ENCODE data around the gene FXR1.

The FXR1 gene

GRCh38 chr3:180913581-180914404 lies 1.3 kb downstream of the FXR1 start:
- H2BK5ac ChIP-seq (ENCODE audit: low read depth, low read length, poor library complexity) = no peak overlapping the region
- no peak overlapping the region for H3K14ac ChIP-seq (ENCODE audit: low read length)
- no peaks in the 10 kb centered on the region for H3K9me3 ChIP-seq (ENCODE audit: insufficient read depth, low read depth, low read length)
- H3K9ac ChIP-seq (ENCODE audit: low read length) = no peak overlapping the region
- peaks cover 4 to 7% of the 10 kb centered on the region in 2 experiments for H3K36me3 ChIP-seq (ENCODE audit: control insufficient read depth in 1 of 2, insufficient read depth in 2 of 2, low read length in 2 of 2)
- no peak overlapping the region for H4K12ac ChIP-seq (ENCODE audit: low read depth, low read length)
- no peak overlapping the region for H4K8ac ChIP-seq (ENCODE audit: low read depth, low read length)
- H3K79me2 ChIP-seq (ENCODE audit: control insufficient read depth, insufficient read depth, low read length, poor library complexity) = peaks cover 18% of the 10 kb centered on the region
- no peak overlapping the region for H2AK5ac ChIP-seq (ENCODE audit: low read length)
- peak in 1 of 2 donors; percentile 0 for DNase-seq
- no peak overlapping the region for H3K27ac ChIP-seq (ENCODE audit: low read depth, low read length)
- H3K18ac ChIP-seq (ENCODE audit: low read length) = no peak overlapping the region
- H3K4ac ChIP-seq (ENCODE audit: low read depth, low read length) = peak overlapping the region; percentile 97
- H3K79me1 ChIP-seq (ENCODE audit: low read length) = peaks cover 10% of the 10 kb centered on the region
- H2BK12ac ChIP-seq (ENCODE audit: low read length) = no peak overlapping the region
- no peak overlapping the region for H3K4me3 ChIP-seq (ENCODE audit: low read depth, low read length)
- peak overlapping the region; percentile 73 for H3K4me2 ChIP-seq (ENCODE audit: low read length)
- H3K27me3 ChIP-seq (ENCODE audit: insufficient read depth, low read length) = no peaks in the 10 kb centered on the region
- no CpG with 5 or more reads among the region's 19 CpGs for WGBS (ENCODE audit: extremely low coverage, insufficient coverage, insufficient read length)
- no peak overlapping the region for H4K91ac ChIP-seq (ENCODE audit: low read depth, low read length)
- peaks cover 0 to 3% of the 10 kb centered on the region in 2 experiments for H3K4me1 ChIP-seq (ENCODE audit: control insufficient read depth in 1 of 2, insufficient read depth in 2 of 2, low read length in 2 of 2)
- no peak overlapping the region for H2BK120ac ChIP-seq (ENCODE audit: insufficient read depth, low read length, poor library complexity)
- no peak overlapping the region for H2AFZ ChIP-seq (ENCODE audit: insufficient read depth, low read length, poor library complexity)
- H3K23ac ChIP-seq (ENCODE audit: low read length) = no peak overlapping the region

GRCh38 chr3:180918542-180918941 lies 6.1 kb downstream of the FXR1 start:
- Histone ChIP-seq H3K79me2 (ENCODE audit: control insufficient read depth, insufficient read depth, low read length, poor library complexity) (peaks cover 17% of the 10 kb centered on the region), H3K9me3 (ENCODE audit: insufficient read depth, low read depth, low read length) (no peaks in the 10 kb centered on the region), H3K4me3 (ENCODE audit: low read depth, low read length) (no peak overlapping the region), H3K4me2 (ENCODE audit: low read length) (no peak overlapping the region), H3K27ac (ENCODE audit: low read depth, low read length) (no peak overlapping the region), H2AK5ac (ENCODE audit: low read length) (no peak overlapping the region), H3K27me3 (ENCODE audit: insufficient read depth, low read length) (no peaks in the 10 kb centered on the region), H3K4ac (ENCODE audit: low read depth, low read length) (peak overlapping the region; percentile 86), H2BK12ac (ENCODE audit: low read length) (no peak overlapping the region), H3K18ac (ENCODE audit: low read length) (no peak overlapping the region), H3K9ac (ENCODE audit: low read length) (no peak overlapping the region), H4K91ac (ENCODE audit: low read depth, low read length) (no peak overlapping the region), H3K36me3 (ENCODE audit: control insufficient read depth in 1 of 2, insufficient read depth in 2 of 2, low read length in 2 of 2) (peaks cover 7 to 11% of the 10 kb centered on the region in 2 experiments), H2AFZ (ENCODE audit: insufficient read depth, low read length, poor library complexity) (no peak overlapping the region), H3K23ac (ENCODE audit: low read length) (no peak overlapping the region), H4K8ac (ENCODE audit: low read depth, low read length) (no peak overlapping the region), H2BK120ac (ENCODE audit: insufficient read depth, low read length, poor library complexity) (no peak overlapping the region), H3K14ac (ENCODE audit: low read length) (no peak overlapping the region), H3K79me1 (ENCODE audit: low read length) (no peaks in the 10 kb centered on the region), H3K4me1 (ENCODE audit: control insufficient read depth in 1 of 2, insufficient read depth in 2 of 2, low read length in 2 of 2) (no peaks in the 10 kb centered on the region), H2BK5ac (ENCODE audit: low read depth, low read length, poor library complexity) (no peak overlapping the region), H4K12ac (ENCODE audit: low read depth, low read length) (no peak overlapping the region)
- WGBS (ENCODE audit: extremely low coverage, insufficient coverage, insufficient read length) = no CpG with 5 or more reads among the region's 1 CpG
- no peak for DNase-seq

GRCh38 chr3:180922242-180922641 lies 9.8 kb downstream of the FXR1 start:
- Histone ChIP-seq H3K4me2 (ENCODE audit: low read length) (no peak overlapping the region), H3K23ac (ENCODE audit: low read length) (no peak overlapping the region), H2BK12ac (ENCODE audit: low read length) (no peak overlapping the region), H3K27ac (ENCODE audit: low read depth, low read length) (no peak overlapping the region), H2AFZ (ENCODE audit: insufficient read depth, low read length, poor library complexity) (no peak overlapping the region), H3K79me1 (ENCODE audit: low read length) (no peaks in the 10 kb centered on the region), H4K8ac (ENCODE audit: low read depth, low read length) (no peak overlapping the region), H3K18ac (ENCODE audit: low read length) (no peak overlapping the region), H2BK120ac (ENCODE audit: insufficient read depth, low read length, poor library complexity) (no peak overlapping the region), H2BK5ac (ENCODE audit: low read depth, low read length, poor library complexity) (no peak overlapping the region), H3K27me3 (ENCODE audit: insufficient read depth, low read length) (no peaks in the 10 kb centered on the region), H4K12ac (ENCODE audit: low read depth, low read length) (no peak overlapping the region), H3K9me3 (ENCODE audit: insufficient read depth, low read depth, low read length) (no peaks in the 10 kb centered on the region), H2AK5ac (ENCODE audit: low read length) (no peak overlapping the region), H3K9ac (ENCODE audit: low read length) (no peak overlapping the region), H3K79me2 (ENCODE audit: control insufficient read depth, insufficient read depth, low read length, poor library complexity) (peaks cover 12% of the 10 kb centered on the region), H3K36me3 (ENCODE audit: control insufficient read depth in 1 of 2, insufficient read depth in 2 of 2, low read length in 2 of 2) (peaks cover 3 to 5% of the 10 kb centered on the region in 2 experiments), H4K91ac (ENCODE audit: low read depth, low read length) (no peak overlapping the region), H3K4ac (ENCODE audit: low read depth, low read length) (peak overlapping the region; percentile 94), H3K4me1 (ENCODE audit: control insufficient read depth in 1 of 2, insufficient read depth in 2 of 2, low read length in 2 of 2) (no peaks in the 10 kb centered on the region), H3K14ac (ENCODE audit: low read length) (no peak overlapping the region), H3K4me3 (ENCODE audit: low read depth, low read length) (no peak overlapping the region)
- DNase-seq = no peak

- WGBS (ENCODE audit: extremely low coverage, insufficient coverage, insufficient read length) = no CpG with 5 or more reads among the region's 4 CpGs
- Histone ChIP-seq H4K91ac (ENCODE audit: low read depth, low read length) (no peak overlapping the region), H3K79me1 (ENCODE audit: low read length) (no peaks in the 10 kb centered on the region), H3K9ac (ENCODE audit: low read length) (no peak overlapping the region), H2BK5ac (ENCODE audit: low read depth, low read length, poor library complexity) (no peak overlapping the region), H2BK120ac (ENCODE audit: insufficient read depth, low read length, poor library complexity) (no peak overlapping the region), H3K79me2 (ENCODE audit: control insufficient read depth, insufficient read depth, low read length, poor library complexity) (peaks cover 10% of the 10 kb centered on the region), H2BK12ac (ENCODE audit: low read length) (no peak overlapping the region), H2AFZ (ENCODE audit: insufficient read depth, low read length, poor library complexity) (no peak overlapping the region), H4K12ac (ENCODE audit: low read depth, low read length) (no peak overlapping the region), H3K4me2 (ENCODE audit: low read length) (no peak overlapping the region), H3K4ac (ENCODE audit: low read depth, low read length) (peak overlapping the region; percentile 91), H3K4me3 (ENCODE audit: low read depth, low read length) (no peak overlapping the region), H3K4me1 (ENCODE audit: control insufficient read depth in 1 of 2, insufficient read depth in 2 of 2, low read length in 2 of 2) (no peaks in the 10 kb centered on the region), H3K36me3 (ENCODE audit: control insufficient read depth in 1 of 2, insufficient read depth in 2 of 2, low read length in 2 of 2) (peaks cover 3 to 5% of the 10 kb centered on the region in 2 experiments), H3K27me3 (ENCODE audit: insufficient read depth, low read length) (no peaks in the 10 kb centered on the region), H3K18ac (ENCODE audit: low read length) (no peak overlapping the region), H3K9me3 (ENCODE audit: insufficient read depth, low read depth, low read length) (no peaks in the 10 kb centered on the region), H3K23ac (ENCODE audit: low read length) (no peak overlapping the region), H4K8ac (ENCODE audit: low read depth, low read length) (no peak overlapping the region), H3K14ac (ENCODE audit: low read length) (no peak overlapping the region), H2AK5ac (ENCODE audit: low read length) (no peak overlapping the region), H3K27ac (ENCODE audit: low read depth, low read length) (no peak overlapping the region)
- DNase-seq = no peak
Observed at GRCh38 chr3:180923561-180923960, 11.1 kb downstream of the FXR1 start.

Measured in trophoblast cell (in vitro differentiated cells and primary cell).